WTC11 (cell line): ENCODE measurements around the gene TMEM116. TPM values are rescaled to one million over a fixed set of nuclear protein-coding genes. Genes with fewer than 3 reads are reported as not detected.

Experiments used
- ATAC-seq: fragments of 200-7000 bp; cut with Tn5 transposase; 2 replicates; pipeline ENCODE4 v1.10.0; 2021; ENCODE audit warnings: mild to moderate bottlenecking, moderate library complexity
- CTCF ChIA-PET: fragments of 300-600 bp; sonication (Branson Sonifier 250); formaldehyde crosslinking; loops from one replicate; lab custom pipeline; 2021; ENCODE audit warnings: antibody characterized with exemption; lab: Charles Lee
- POLR2A ChIA-PET: fragments of 350-600 bp; sonication (Branson Sonifier 250); formaldehyde crosslinking; loops from one replicate; lab custom pipeline; 2021; ENCODE audit warnings: antibody characterized with exemption; lab: Charles Lee
- DNase-seq: peaks from one replicate; pipeline ENCODE4 v3.0.0; 2021; ENCODE audit warnings: low spot score
- H3K27ac Mint-ChIP-seq: 2 replicates; pipeline ENCODE4 v1.8.0; 2021; ENCODE audit warnings: mixed read lengths
- H3K27me3 Mint-ChIP-seq: 2 replicates; pipeline ENCODE4 v1.8.0; 2021; ENCODE audit warnings: low read depth, mild to moderate bottlenecking, moderate library complexity, mixed read lengths
- H3K36me3 Mint-ChIP-seq: 2 replicates; pipeline ENCODE4 v1.8.0; 2021; ENCODE audit warnings: mixed read lengths
- H3K4me1 Mint-ChIP-seq: 2 replicates; pipeline ENCODE4 v1.8.0; 2022; ENCODE audit warnings: mixed read lengths
- H3K4me3 Mint-ChIP-seq: 2 replicates; pipeline ENCODE4 v1.8.0; 2021; ENCODE audit warnings: mild to moderate bottlenecking, moderate library complexity, mixed read lengths
- H3K9me3 Mint-ChIP-seq: 2 replicates; pipeline ENCODE4 v1.8.0; 2021; ENCODE audit warnings: mixed read lengths
- CBFB ChIP-seq: sonication (generic); formaldehyde crosslinking; IDR thresholded peaks from 2 replicates; pipeline ENCODE4 v1.8.1; 2022; ENCODE audit warnings: mild to moderate bottlenecking, low read depth, missing genetic modification reagents
- EMX1 ChIP-seq: fragments of 250-450 bp; sonication (Bioruptor Pico); IDR thresholded peaks from 2 replicates; pipeline ENCODE4 v1.8.0; 2021; ENCODE audit warnings: mild to moderate bottlenecking
- FOXJ3 ChIP-seq: sonication (generic); formaldehyde crosslinking; IDR thresholded peaks from 2 replicates; pipeline ENCODE4 v1.9.0; 2021; ENCODE audit warnings: missing genetic modification reagents, mild to moderate bottlenecking, borderline replicate concordance
- FOXP1 ChIP-seq: sonication (generic); formaldehyde crosslinking; IDR thresholded peaks from 2 replicates; pipeline ENCODE4 v1.8.0; 2022; ENCODE audit warnings: missing genetic modification reagents, mild to moderate bottlenecking, moderate library complexity, borderline replicate concordance
- KAT7 ChIP-seq: sonication (generic); formaldehyde crosslinking; IDR thresholded peaks from 2 replicates; pipeline ENCODE4 v1.8.1; 2023; ENCODE audit warnings: missing genetic modification reagents, mild to moderate bottlenecking, borderline replicate concordance
- NR3C1 ChIP-seq: sonication (generic); formaldehyde crosslinking; conservative IDR thresholded peaks from 2 replicates; pipeline ENCODE4 v1.8.1; 2023; ENCODE audit warnings: low read depth, mild to moderate bottlenecking, missing genetic modification reagents
- SMAD4 ChIP-seq: sonication (generic); formaldehyde crosslinking; IDR thresholded peaks from 2 replicates; pipeline ENCODE4 v1.8.0; 2022; ENCODE audit warnings: mild to moderate bottlenecking, missing genetic modification reagents
- TEAD4 ChIP-seq: sonication (generic); formaldehyde crosslinking; IDR thresholded peaks from 2 replicates; pipeline ENCODE4 v1.8.0; 2022; ENCODE audit warnings: mild to moderate bottlenecking, missing genetic modification reagents
- TP53 ChIP-seq: sonication (generic); formaldehyde crosslinking; IDR thresholded peaks from 2 replicates; pipeline ENCODE4 v1.8.1; 2023; ENCODE audit warnings: mild to moderate bottlenecking, missing genetic modification reagents
- ZBTB43 ChIP-seq: sonication (generic); formaldehyde crosslinking; IDR thresholded peaks from 2 replicates; pipeline ENCODE4 v1.8.1; 2023; ENCODE audit warnings: mild to moderate bottlenecking, missing genetic modification reagents
- ZNF263 ChIP-seq: sonication (generic); formaldehyde crosslinking; IDR thresholded peaks from 2 replicates; pipeline ENCODE4 v1.8.1; 2022; ENCODE audit warnings: low read depth, mild to moderate bottlenecking, moderate library complexity, missing genetic modification reagents
- ZNF396 ChIP-seq: fragments of 250-450 bp; sonication (Bioruptor Pico); IDR thresholded peaks from 2 replicates; pipeline ENCODE4 v1.8.0; 2021; ENCODE audit warnings: mild to moderate bottlenecking, moderate library complexity, borderline replicate concordance
- total RNA-seq: library from RNA; stranded (reverse); gene quantifications from 3 replicates; pipeline ENCODE4 v1.2.3, GENCODE V29; 2021
- TF ChIP-seq, protein P1 (sequence below): sonication (generic); formaldehyde crosslinking; IDR thresholded peaks from 2 replicates; pipeline ENCODE4 v1.8.1; 2023; ENCODE audit warnings: mild to moderate bottlenecking, missing genetic modification reagents, borderline replicate concordance
- TF ChIP-seq, protein P2 (sequence below): fragments of 250-450 bp; sonication (Bioruptor Pico); IDR thresholded peaks from 2 replicates; pipeline ENCODE4 v1.9.0; 2021; ENCODE audit warnings: mild to moderate bottlenecking
- TF ChIP-seq, protein P3 (sequence below): sonication (generic); formaldehyde crosslinking; IDR thresholded peaks from 2 replicates; pipeline ENCODE4 v1.8.0; 2022; ENCODE audit warnings: mild to moderate bottlenecking, missing genetic modification reagents
- TF ChIP-seq, protein P4 (sequence below): sonication (generic); formaldehyde crosslinking; conservative IDR thresholded peaks from 2 replicates; pipeline ENCODE4 v1.8.1; 2023; ENCODE audit warnings: mild to moderate bottlenecking, low read depth, missing genetic modification reagents, moderate library complexity
- TF ChIP-seq, protein P5 (sequence below): sonication (generic); formaldehyde crosslinking; IDR thresholded peaks from 2 replicates; pipeline ENCODE4 v1.8.0; 2023; ENCODE audit warnings: missing genetic modification reagents, mild to moderate bottlenecking, borderline replicate concordance

Gene TMEM116
- total RNA-seq, 1 experiment from 2014 or later, result 7.8 TPM

DNA sequence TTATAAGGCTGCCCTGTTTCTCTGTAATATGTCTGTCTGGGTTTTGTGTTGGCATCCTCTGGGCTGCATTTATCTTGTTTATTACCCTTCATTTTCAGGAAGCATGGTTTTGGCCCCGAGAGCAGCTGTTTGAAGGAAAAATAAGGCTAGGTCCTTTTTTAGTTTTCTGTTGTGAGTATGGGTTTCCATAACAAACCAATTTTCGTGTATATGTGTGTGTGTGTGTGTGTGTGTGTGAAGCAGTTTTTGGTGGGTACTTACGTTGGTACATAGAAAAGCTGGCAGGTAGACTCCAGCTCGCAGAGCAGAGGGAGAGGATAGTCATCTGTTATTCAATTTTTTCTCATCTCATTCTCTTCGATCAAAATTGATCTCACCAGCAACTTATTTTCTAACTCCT lies 118.4 kb downstream of the TMEM116 start:
- no peaks in the 10 kb centered on the region for H3K27me3 Mint-ChIP-seq
- TF ChIP-seq FOXJ3 (CRISPR knock-in tag), result no peak
- no peak for TF ChIP-seq NR3C1 (CRISPR knock-in tag)
- no peak for TF ChIP-seq EMX1 (CRISPR knock-in tag)
- TF ChIP-seq TEAD4 (CRISPR knock-in tag), result no peak
- TF ChIP-seq, all 79 proteins: peak for 0
- DNase-seq, result no peak
- CTCF ChIA-PET, result no interaction called here
- Mint-ChIP-seq H3K4me1 (no peaks in the 10 kb centered on the region), H3K27ac (no peak overlapping the region), H3K9me3 (peaks cover under 1% of the 10 kb centered on the region), H3K36me3 (peaks cover 61% of the 10 kb centered on the region), H3K4me3 (no peak overlapping the region)
- POLR2A ChIA-PET, result no interaction called here
- no peak for ATAC-seq

GRCh38 chr12:111893287-111893686 lies 119.7 kb downstream of the TMEM116 start:
- ATAC-seq (no peak), DNase-seq (no peak)
- no peaks in the 10 kb centered on the region for H3K9me3 Mint-ChIP-seq
- TF ChIP-seq, protein P1, sequence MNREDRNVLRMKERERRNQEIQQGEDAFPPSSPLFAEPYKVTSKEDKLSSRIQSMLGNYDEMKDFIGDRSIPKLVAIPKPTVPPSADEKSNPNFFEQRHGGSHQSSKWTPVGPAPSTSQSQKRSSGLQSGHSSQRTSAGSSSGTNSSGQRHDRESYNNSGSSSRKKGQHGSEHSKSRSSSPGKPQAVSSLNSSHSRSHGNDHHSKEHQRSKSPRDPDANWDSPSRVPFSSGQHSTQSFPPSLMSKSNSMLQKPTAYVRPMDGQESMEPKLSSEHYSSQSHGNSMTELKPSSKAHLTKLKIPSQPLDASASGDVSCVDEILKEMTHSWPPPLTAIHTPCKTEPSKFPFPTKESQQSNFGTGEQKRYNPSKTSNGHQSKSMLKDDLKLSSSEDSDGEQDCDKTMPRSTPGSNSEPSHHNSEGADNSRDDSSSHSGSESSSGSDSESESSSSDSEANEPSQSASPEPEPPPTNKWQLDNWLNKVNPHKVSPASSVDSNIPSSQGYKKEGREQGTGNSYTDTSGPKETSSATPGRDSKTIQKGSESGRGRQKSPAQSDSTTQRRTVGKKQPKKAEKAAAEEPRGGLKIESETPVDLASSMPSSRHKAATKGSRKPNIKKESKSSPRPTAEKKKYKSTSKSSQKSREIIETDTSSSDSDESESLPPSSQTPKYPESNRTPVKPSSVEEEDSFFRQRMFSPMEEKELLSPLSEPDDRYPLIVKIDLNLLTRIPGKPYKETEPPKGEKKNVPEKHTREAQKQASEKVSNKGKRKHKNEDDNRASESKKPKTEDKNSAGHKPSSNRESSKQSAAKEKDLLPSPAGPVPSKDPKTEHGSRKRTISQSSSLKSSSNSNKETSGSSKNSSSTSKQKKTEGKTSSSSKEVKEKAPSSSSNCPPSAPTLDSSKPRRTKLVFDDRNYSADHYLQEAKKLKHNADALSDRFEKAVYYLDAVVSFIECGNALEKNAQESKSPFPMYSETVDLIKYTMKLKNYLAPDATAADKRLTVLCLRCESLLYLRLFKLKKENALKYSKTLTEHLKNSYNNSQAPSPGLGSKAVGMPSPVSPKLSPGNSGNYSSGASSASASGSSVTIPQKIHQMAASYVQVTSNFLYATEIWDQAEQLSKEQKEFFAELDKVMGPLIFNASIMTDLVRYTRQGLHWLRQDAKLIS, result no peak
- no peak for TF ChIP-seq ZNF396 (CRISPR knock-in tag)
- TF ChIP-seq KAT7 (CRISPR knock-in tag), result no peak
- no peak for TF ChIP-seq ZBTB43 (CRISPR knock-in tag)
- no peak for TF ChIP-seq TP53 (CRISPR knock-in tag)
- TF ChIP-seq, protein P2, sequence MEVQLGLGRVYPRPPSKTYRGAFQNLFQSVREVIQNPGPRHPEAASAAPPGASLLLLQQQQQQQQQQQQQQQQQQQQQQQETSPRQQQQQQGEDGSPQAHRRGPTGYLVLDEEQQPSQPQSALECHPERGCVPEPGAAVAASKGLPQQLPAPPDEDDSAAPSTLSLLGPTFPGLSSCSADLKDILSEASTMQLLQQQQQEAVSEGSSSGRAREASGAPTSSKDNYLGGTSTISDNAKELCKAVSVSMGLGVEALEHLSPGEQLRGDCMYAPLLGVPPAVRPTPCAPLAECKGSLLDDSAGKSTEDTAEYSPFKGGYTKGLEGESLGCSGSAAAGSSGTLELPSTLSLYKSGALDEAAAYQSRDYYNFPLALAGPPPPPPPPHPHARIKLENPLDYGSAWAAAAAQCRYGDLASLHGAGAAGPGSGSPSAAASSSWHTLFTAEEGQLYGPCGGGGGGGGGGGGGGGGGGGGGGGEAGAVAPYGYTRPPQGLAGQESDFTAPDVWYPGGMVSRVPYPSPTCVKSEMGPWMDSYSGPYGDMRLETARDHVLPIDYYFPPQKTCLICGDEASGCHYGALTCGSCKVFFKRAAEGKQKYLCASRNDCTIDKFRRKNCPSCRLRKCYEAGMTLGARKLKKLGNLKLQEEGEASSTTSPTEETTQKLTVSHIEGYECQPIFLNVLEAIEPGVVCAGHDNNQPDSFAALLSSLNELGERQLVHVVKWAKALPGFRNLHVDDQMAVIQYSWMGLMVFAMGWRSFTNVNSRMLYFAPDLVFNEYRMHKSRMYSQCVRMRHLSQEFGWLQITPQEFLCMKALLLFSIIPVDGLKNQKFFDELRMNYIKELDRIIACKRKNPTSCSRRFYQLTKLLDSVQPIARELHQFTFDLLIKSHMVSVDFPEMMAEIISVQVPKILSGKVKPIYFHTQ (CRISPR knock-in tag), result no peak
- TF ChIP-seq, protein P3, sequence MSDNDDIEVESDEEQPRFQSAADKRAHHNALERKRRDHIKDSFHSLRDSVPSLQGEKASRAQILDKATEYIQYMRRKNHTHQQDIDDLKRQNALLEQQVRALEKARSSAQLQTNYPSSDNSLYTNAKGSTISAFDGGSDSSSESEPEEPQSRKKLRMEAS (CRISPR knock-in tag), result no peak
- TF ChIP-seq ZNF263 (CRISPR knock-in tag), result no peak
- TF ChIP-seq, protein P4, sequence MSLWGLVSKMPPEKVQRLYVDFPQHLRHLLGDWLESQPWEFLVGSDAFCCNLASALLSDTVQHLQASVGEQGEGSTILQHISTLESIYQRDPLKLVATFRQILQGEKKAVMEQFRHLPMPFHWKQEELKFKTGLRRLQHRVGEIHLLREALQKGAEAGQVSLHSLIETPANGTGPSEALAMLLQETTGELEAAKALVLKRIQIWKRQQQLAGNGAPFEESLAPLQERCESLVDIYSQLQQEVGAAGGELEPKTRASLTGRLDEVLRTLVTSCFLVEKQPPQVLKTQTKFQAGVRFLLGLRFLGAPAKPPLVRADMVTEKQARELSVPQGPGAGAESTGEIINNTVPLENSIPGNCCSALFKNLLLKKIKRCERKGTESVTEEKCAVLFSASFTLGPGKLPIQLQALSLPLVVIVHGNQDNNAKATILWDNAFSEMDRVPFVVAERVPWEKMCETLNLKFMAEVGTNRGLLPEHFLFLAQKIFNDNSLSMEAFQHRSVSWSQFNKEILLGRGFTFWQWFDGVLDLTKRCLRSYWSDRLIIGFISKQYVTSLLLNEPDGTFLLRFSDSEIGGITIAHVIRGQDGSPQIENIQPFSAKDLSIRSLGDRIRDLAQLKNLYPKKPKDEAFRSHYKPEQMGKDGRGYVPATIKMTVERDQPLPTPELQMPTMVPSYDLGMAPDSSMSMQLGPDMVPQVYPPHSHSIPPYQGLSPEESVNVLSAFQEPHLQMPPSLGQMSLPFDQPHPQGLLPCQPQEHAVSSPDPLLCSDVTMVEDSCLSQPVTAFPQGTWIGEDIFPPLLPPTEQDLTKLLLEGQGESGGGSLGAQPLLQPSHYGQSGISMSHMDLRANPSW (CRISPR knock-in tag), result no peak
- TF ChIP-seq, protein P5, sequence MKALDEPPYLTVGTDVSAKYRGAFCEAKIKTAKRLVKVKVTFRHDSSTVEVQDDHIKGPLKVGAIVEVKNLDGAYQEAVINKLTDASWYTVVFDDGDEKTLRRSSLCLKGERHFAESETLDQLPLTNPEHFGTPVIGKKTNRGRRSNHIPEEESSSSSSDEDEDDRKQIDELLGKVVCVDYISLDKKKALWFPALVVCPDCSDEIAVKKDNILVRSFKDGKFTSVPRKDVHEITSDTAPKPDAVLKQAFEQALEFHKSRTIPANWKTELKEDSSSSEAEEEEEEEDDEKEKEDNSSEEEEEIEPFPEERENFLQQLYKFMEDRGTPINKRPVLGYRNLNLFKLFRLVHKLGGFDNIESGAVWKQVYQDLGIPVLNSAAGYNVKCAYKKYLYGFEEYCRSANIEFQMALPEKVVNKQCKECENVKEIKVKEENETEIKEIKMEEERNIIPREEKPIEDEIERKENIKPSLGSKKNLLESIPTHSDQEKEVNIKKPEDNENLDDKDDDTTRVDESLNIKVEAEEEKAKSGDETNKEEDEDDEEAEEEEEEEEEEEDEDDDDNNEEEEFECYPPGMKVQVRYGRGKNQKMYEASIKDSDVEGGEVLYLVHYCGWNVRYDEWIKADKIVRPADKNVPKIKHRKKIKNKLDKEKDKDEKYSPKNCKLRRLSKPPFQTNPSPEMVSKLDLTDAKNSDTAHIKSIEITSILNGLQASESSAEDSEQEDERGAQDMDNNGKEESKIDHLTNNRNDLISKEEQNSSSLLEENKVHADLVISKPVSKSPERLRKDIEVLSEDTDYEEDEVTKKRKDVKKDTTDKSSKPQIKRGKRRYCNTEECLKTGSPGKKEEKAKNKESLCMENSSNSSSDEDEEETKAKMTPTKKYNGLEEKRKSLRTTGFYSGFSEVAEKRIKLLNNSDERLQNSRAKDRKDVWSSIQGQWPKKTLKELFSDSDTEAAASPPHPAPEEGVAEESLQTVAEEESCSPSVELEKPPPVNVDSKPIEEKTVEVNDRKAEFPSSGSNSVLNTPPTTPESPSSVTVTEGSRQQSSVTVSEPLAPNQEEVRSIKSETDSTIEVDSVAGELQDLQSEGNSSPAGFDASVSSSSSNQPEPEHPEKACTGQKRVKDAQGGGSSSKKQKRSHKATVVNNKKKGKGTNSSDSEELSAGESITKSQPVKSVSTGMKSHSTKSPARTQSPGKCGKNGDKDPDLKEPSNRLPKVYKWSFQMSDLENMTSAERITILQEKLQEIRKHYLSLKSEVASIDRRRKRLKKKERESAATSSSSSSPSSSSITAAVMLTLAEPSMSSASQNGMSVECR (CRISPR knock-in tag), result no peak
- no peak for TF ChIP-seq SMAD4 (CRISPR knock-in tag)
- no peak for TF ChIP-seq FOXP1 (CRISPR knock-in tag)
- TF ChIP-seq CBFB, result no peak
- CTCF ChIA-PET, result no interaction called here
- H3K4me3 Mint-ChIP-seq, result no peak overlapping the region
- no peaks in the 10 kb centered on the region for H3K27me3 Mint-ChIP-seq
- POLR2A ChIA-PET, result no interaction called here
- no peaks in the 10 kb centered on the region for H3K4me1 Mint-ChIP-seq
- no peak overlapping the region for H3K27ac Mint-ChIP-seq
- H3K36me3 Mint-ChIP-seq, result peaks cover 63% of the 10 kb centered on the region
